Stimulated activated CD4-positive, alpha-beta T cell treated with anti-CD3 and anti-CD28 coated beads, Interleukin-2, amount 100 ng/mL, for 24 hours (primary cell): Measurements from ENCODE around the gene TRDN.
"Not testable (repeated sequence)": the region's sequence is repeated elsewhere in the genome, so short reads cannot be mapped to it uniquely, and the experiment has no call there.

ENCODE experiments used
- DNase-seq, 2 donors: peaks; one replicate each; pipeline ENCODE4 v3.0.0-alpha.2; 2020

Gene TRDN

GRCh38 chr6:123629258-123629941 lies 7.3 kb downstream of the TRDN start:
- no peak for DNase-seq

- DNase-seq, result no peak
Measured at GRCh38 chr6:123625696-123626095, 11.1 kb downstream of the TRDN start.

DNA sequence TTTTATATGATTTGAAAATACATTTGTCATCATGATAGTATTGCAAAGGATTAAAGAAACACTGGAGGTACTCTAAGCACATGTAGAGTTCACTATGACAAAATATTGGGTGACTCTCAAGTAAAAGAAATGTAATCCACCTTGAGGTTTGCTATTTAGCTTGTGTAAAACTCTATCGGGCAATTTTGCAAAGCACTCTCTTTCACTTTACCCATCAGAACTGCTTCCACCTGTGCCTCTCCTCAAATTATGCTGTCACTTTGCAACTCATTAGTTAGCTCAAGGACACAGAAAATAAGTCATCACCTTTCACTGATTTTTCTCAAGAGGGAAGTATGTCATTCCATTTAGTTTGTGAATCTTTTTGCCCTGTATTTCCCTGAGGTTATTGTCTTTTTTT lies 14.0 kb downstream of the TRDN start:
- DNase-seq, result no peak

DNA sequence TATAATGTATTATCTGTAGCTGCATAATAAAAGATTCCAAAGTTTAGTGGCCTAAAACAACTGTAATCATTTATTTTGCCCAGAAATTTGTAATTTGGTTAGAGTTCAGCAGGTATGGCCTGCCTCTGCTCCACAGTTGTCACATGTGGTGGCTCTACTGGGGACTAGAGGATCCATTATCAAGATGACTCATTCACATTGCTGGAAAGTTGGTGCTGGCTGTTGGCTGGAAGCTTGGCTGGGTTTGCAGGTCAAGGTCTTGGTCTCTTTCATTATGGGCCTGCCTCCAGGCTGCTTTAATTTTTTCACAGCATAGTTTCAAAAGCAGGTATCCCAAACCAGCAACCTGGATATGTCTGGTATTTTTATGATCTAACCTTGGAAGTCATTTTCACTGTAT lies 17.6 kb downstream of the TRDN start:
- no peak for DNase-seq

DNA sequence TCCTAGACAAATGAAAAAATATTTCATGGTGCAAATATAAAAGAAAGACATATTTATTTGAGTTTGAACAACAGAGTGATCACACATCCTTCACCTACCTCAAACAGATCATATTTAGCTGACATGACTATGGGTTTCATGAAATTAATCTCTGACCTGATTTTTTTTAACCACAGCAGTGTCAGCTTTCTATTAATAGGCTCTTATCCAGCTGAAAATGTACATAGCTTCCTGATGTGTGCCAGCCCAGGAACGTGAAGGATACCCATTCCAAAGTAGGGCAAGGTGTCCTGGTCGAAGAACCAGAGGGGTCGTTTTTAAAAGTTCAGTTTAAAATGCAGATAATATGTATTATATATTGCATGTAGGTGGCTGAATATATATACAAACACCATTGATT lies 19.8 kb downstream of the TRDN start:
- DNase-seq, result no peak

- DNase-seq, result no peak
Measured at GRCh38 chr6:123616016-123616415, 20.7 kb downstream of the TRDN start.

DNA sequence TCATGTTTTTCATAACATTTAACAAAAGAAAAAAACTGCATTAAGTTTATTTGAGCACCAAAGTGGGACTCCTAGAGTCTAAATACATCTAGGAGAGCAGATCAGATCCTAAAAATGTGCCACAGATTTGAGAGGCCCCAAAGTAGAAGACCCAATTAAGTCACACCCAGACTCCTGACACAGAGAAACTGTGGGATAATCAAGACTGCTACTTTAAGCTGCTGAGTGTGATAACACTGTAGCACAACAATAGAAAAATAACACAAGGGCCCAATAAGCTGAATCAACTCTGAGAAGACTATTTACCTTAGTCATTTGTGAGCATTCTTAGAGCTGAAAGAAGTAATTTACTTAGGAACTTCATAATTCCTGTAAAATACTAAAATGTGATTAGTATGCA lies 26.0 kb downstream of the TRDN start:
- no peak for DNase-seq

- no peak for DNase-seq
Measured at GRCh38 chr6:123604067-123604466, 32.7 kb downstream of the TRDN start.

- DNase-seq, result no peak
Measured at GRCh38 chr6:123598011-123598410, 38.7 kb downstream of the TRDN start.

- no peak for DNase-seq
Measured at GRCh38 chr6:123594776-123595175, 42.0 kb downstream of the TRDN start.

DNA sequence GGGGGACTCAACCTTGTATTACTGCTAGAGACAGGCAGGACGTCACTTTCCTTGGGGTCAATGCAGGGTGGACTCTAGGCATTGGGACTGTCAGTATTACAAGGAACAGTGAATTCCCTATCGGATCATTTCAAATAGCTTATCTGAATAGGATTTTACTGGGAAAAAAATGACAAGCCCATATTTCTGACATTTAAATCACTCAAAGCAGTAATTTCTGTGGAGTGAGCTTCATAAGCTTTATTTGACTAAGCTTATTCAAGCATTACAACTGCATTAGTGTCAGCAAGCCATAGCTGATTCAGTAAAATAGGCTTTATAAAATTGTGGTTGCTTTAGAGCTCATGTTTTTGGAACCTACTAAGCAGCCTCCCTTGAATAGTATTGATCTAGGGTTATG lies 44.3 kb downstream of the TRDN start:
- DNase-seq, result no peak

DNA sequence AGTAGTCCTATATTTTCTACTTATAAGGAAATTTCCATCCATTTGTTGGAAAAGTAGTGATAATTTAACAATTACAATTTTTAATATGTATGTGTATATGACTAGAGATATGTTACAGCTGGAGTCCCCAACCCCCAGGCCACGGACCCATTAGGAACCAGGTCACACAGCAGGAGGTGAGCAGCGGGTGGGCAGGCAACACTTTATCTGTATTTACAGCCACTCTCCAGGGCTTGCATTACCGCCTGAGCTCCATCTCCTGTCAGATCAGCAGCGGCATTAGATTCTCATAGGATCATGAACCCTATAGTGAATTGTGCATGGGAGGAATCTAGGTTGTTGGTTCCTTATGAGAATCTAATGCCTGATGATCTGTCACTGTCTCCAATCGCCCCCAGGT lies 46.8 kb downstream of the TRDN start:
- no peak for DNase-seq

DNA sequence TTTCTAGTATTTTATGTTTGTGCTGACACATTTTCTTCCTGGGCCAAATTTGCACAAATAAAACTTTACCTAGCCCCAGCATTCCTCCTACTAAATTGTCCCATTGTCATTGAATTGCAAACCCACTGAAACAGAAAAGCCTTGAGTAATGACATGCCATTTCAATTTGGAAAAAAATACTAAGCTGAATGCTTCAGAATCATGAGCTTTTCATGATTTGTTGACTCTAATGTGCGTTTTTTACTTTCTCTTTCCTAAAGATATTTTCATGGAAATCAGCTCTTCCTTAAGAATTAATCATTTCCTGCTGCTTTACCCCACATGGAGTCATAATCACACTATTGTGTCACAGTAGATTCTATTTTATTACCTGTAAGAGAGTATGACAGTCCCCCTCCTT lies 47.4 kb downstream of the TRDN start:
- DNase-seq, result no peak

- DNase-seq, result no peak
Measured at GRCh38 chr6:123588546-123588895, 48.2 kb downstream of the TRDN start.

GRCh38 chr6:123587838-123588545 lies 48.8 kb downstream of the TRDN start:
- no peak for DNase-seq

GRCh38 chr6:123587407-123587806 lies 49.3 kb downstream of the TRDN start:
- DNase-seq, result not testable (repeated sequence)

DNA sequence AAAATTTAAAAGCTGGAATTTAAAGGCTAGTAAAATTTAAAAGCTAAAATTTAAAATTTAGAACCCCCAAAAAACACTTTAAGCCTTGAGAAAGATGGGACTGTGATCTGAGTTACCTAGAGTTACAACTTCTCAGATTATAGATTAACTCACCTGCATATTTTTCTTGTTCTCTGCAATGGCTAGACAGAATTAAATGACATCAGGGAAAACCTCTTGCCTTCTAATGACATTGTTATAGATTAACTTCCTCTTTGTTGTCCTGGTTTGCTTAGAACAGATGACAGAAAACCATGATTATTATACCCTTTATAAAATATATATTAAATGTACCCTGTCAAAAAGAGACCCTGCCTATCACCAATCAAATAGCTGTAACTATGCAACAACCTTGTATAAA lies 56.4 kb downstream of the TRDN start:
- no peak for DNase-seq

GRCh38 chr6:123575188-123575587 lies 61.6 kb downstream of the TRDN start:
- DNase-seq, result no peak

- no peak for DNase-seq
Measured at GRCh38 chr6:123570813-123571684, 65.7 kb downstream of the TRDN start.

GRCh38 chr6:123569575-123569974 lies 67.2 kb downstream of the TRDN start:
- no peak for DNase-seq

GRCh38 chr6:123565529-123565928 lies 71.2 kb downstream of the TRDN start:
- no peak for DNase-seq

- DNase-seq, result no peak
Measured at GRCh38 chr6:123564361-123564760, 72.4 kb downstream of the TRDN start.

DNA sequence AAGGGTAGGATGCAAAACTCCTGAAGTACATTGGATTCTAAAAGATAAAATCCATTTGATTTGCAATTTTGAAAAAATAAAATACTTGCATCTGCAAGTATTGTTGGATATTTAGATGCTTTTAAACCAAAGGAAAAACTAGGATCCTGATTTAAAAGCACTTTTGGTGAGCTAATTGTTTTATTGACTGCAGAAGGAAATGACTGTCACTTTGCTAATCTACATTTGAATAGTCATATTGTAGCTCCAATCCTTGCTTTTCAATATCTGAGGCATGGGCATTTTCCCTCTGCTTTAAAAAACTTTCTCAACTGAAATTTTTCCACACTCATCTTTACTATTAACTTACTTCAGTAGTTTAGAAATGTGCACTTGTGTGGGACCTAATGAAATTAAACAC lies 74.1 kb downstream of the TRDN start:
- no peak for DNase-seq

GRCh38 chr6:123562264-123562663 lies 74.5 kb downstream of the TRDN start:
- DNase-seq, result no peak
